MM.1S (cell line): ENCODE measurements around the gene MAP1LC3B2.

Source experiments
- DNase-seq: peaks from one replicate; pipeline ENCODE4 v3.0.0-alpha.2; 2015
- H2AFZ ChIP-seq: fragments of 300-600 bp; sonication (generic); 2 replicates; pipeline ENCODE4 v1.6.0; 2016; ENCODE audit warnings: antibody characterized with exemption, low read length
- H3F3A ChIP-seq: fragments of 300-600 bp; sonication (generic); 2 replicates; pipeline ENCODE4 v1.6.1; 2016; ENCODE audit warnings: mild to moderate bottlenecking, antibody characterized with exemption, low read length, moderate library complexity, mixed read lengths; ENCODE audit not compliant: insufficient read depth
- H3K27ac ChIP-seq: fragments of 300-600 bp; sonication (generic); 2 replicates; pipeline ENCODE4 v1.5.1; 2016; ENCODE audit warnings: mild to moderate bottlenecking, low read length
- H3K27me3 ChIP-seq: fragments of 300-600 bp; sonication (generic); replicated peaks from 2 replicates; pipeline ENCODE4 v1.6.0; 2016; ENCODE audit warnings: low read length; ENCODE audit not compliant: insufficient read depth
- H3K36me3 ChIP-seq: fragments of 300-600 bp; sonication (generic); replicated peaks from 2 replicates; pipeline ENCODE4 v1.6.1; 2016; ENCODE audit warnings: mild to moderate bottlenecking, low read length, mixed read lengths; ENCODE audit not compliant: insufficient read depth
- H3K4me1 ChIP-seq: fragments of 300-600 bp; sonication (generic); 2 replicates; pipeline ENCODE4 v1.6.1; 2016; ENCODE audit warnings: low read length, mixed read lengths
- H3K4me2 ChIP-seq: fragments of 300-600 bp; sonication (generic); 2 replicates; pipeline ENCODE4 v1.6.0; 2016; ENCODE audit warnings: low read depth, low read length
- H3K4me3 ChIP-seq: fragments of 300-600 bp; sonication (generic); 2 replicates; pipeline ENCODE4 v1.5.1; 2016; ENCODE audit warnings: low read length, mixed read lengths
- H3K79me2 ChIP-seq: fragments of 300-600 bp; sonication (generic); 2 replicates; pipeline ENCODE4 v1.6.1; 2016; ENCODE audit warnings: mixed run types, low read length, mixed read lengths
- H3K9ac ChIP-seq: fragments of 300-600 bp; sonication (generic); 2 replicates; pipeline ENCODE4 v1.6.1; 2016; ENCODE audit warnings: low read length, mixed read lengths
- H3K9me2 ChIP-seq: fragments of 300-600 bp; sonication (generic); replicated peaks from 2 replicates; pipeline ENCODE4 v1.6.1; 2016; ENCODE audit warnings: mild to moderate bottlenecking, low read length, mixed read lengths; ENCODE audit not compliant: insufficient read depth
- H3K9me3 ChIP-seq: fragments of 300-600 bp; sonication (generic); replicated peaks from 2 replicates; pipeline ENCODE4 v1.6.1; 2016; ENCODE audit warnings: mild to moderate bottlenecking, low read length, mixed read lengths; ENCODE audit not compliant: insufficient read depth
- H4K20me1 ChIP-seq: fragments of 300-600 bp; sonication (generic); 2 replicates; pipeline ENCODE4 v1.6.1; 2016; ENCODE audit warnings: mild to moderate bottlenecking, low read length, moderate library complexity, mixed read lengths; ENCODE audit not compliant: insufficient read depth
- EZH2 ChIP-seq: fragments of 300-600 bp; sonication (generic); optimal IDR thresholded peaks from 2 replicates; pipeline ENCODE3; 2017; ENCODE audit warnings: low read depth, mild to moderate bottlenecking, antibody characterized with exemption, low read length, mixed read lengths
- EZH2phosphoT487 ChIP-seq: fragments of 300-600 bp; sonication (generic); IDR thresholded peaks from 2 replicates; pipeline ENCODE4 v1.6.1; 2018; ENCODE audit warnings: antibody characterized with exemption, low read length
- TF ChIP-seq, protein P1 (sequence below): fragments of 300-600 bp; sonication (generic); IDR thresholded peaks from 2 replicates; pipeline ENCODE4 v1.5.1; 2016; ENCODE audit warnings: antibody characterized with exemption, low read length, mixed read lengths

MAP1LC3B2 gene

GRCh38 chr12:116619246-116619645, 60.1 kb downstream of the MAP1LC3B2 start:
- Histone ChIP-seq H3K9me3 (no peaks in the 10 kb centered on the region), H3K36me3 (no peaks in the 10 kb centered on the region), H3K9ac (no peak overlapping the region), H3F3A (no peaks in the 10 kb centered on the region), H2AFZ (no peak overlapping the region), H3K4me3 (no peak overlapping the region), H3K4me1 (no peaks in the 10 kb centered on the region), H3K4me2 (no peak overlapping the region), H3K9me2 (no peaks in the 10 kb centered on the region), H3K27ac (no peak overlapping the region), H3K79me2 (no peaks in the 10 kb centered on the region), H3K27me3 (no peaks in the 10 kb centered on the region), H4K20me1 (no peaks in the 10 kb centered on the region)
- TF ChIP-seq, protein P1, sequence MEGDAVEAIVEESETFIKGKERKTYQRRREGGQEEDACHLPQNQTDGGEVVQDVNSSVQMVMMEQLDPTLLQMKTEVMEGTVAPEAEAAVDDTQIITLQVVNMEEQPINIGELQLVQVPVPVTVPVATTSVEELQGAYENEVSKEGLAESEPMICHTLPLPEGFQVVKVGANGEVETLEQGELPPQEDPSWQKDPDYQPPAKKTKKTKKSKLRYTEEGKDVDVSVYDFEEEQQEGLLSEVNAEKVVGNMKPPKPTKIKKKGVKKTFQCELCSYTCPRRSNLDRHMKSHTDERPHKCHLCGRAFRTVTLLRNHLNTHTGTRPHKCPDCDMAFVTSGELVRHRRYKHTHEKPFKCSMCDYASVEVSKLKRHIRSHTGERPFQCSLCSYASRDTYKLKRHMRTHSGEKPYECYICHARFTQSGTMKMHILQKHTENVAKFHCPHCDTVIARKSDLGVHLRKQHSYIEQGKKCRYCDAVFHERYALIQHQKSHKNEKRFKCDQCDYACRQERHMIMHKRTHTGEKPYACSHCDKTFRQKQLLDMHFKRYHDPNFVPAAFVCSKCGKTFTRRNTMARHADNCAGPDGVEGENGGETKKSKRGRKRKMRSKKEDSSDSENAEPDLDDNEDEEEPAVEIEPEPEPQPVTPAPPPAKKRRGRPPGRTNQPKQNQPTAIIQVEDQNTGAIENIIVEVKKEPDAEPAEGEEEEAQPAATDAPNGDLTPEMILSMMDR, result no peak
- TF ChIP-seq EZH2 (no peak), EZH2phosphoT487 (no peak)
- no peak for DNase-seq

- Histone ChIP-seq H3K27me3 (no peaks in the 10 kb centered on the region), H3K27ac (no peak overlapping the region), H3K9me3 (no peaks in the 10 kb centered on the region), H3K4me2 (no peak overlapping the region), H3K4me1 (no peaks in the 10 kb centered on the region), H3K79me2 (no peaks in the 10 kb centered on the region), H3F3A (no peaks in the 10 kb centered on the region), H3K9ac (no peak overlapping the region), H3K9me2 (no peaks in the 10 kb centered on the region), H3K36me3 (no peaks in the 10 kb centered on the region), H3K4me3 (no peak overlapping the region), H4K20me1 (no peaks in the 10 kb centered on the region), H2AFZ (no peak overlapping the region)
- no peak for TF ChIP-seq EZH2
- TF ChIP-seq, protein P1, result no peak
- no peak for TF ChIP-seq EZH2phosphoT487
- DNase-seq, result no peak
Measured at GRCh38 chr12:116620124-116620491, 60.9 kb downstream of the MAP1LC3B2 start.

- no peak for DNase-seq
- H3K4me1 ChIP-seq, result no peaks in the 10 kb centered on the region
- TF ChIP-seq, protein P1, result no peak
- no peak for TF ChIP-seq EZH2phosphoT487
- no peak for TF ChIP-seq EZH2
- no peak overlapping the region for H3K4me2 ChIP-seq
- H3K4me3 ChIP-seq, result no peak overlapping the region
- no peaks in the 10 kb centered on the region for H3K9me2 ChIP-seq
- H3K9ac ChIP-seq, result no peak overlapping the region
- no peak overlapping the region for H3K27ac ChIP-seq
- no peaks in the 10 kb centered on the region for H3K9me3 ChIP-seq
- no peaks in the 10 kb centered on the region for H4K20me1 ChIP-seq
- no peaks in the 10 kb centered on the region for H3K79me2 ChIP-seq
- no peaks in the 10 kb centered on the region for H3K27me3 ChIP-seq
- no peaks in the 10 kb centered on the region for H3F3A ChIP-seq
- no peak overlapping the region for H2AFZ ChIP-seq
- no peaks in the 10 kb centered on the region for H3K36me3 ChIP-seq
Measured at GRCh38 chr12:116620492-116621191, 61.5 kb downstream of the MAP1LC3B2 start.
